ENCODE results near the gene ZC3H18. TPM values are rescaled to one million over a fixed set of nuclear protein-coding genes. Genes with fewer than 3 reads are reported as not detected.

The ZC3H18 gene
- total RNA-seq, 1 donor from 2014 or later: 50.2 TPM

DNA sequence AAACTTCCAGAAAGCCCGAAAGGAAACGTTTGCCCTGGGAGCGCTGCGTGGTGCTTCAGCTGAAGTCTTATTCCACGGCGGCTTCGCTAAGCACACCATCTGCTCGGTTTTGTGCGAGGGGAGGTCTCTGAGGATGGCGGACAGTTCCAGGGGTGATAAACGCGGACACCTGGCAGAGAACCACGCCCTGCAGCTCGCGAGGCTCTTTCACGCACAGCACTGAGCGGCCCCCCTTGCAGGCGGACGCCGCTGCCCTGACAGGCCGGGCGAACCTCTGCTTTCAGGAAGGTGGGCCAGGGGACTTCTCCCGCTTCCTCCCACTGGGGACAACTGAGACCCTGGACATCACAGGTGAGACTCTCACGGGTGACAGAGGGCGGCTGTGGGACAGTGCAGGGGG lies 89.0 kb downstream of the ZC3H18 start:
- Mint-ChIP-seq H3K36me3 (ENCODE audit: unreplicated experiment) (peaks cover 5% of the 10 kb centered on the region), H3K4me3 (ENCODE audit: unreplicated experiment) (no peak overlapping the region), H3K27me3 (ENCODE audit: unreplicated experiment) (no peaks in the 10 kb centered on the region), H3K27ac (ENCODE audit: unreplicated experiment) (no peak overlapping the region), H3K4me1 (ENCODE audit: unreplicated experiment) (peaks cover 16% of the 10 kb centered on the region), H3K9me3 (ENCODE audit: unreplicated experiment) (no peaks in the 10 kb centered on the region)
- no peak for DNase-seq (ENCODE audit: extremely low spot score, unreplicated experiment)
- TF ChIP-seq, protein P1, sequence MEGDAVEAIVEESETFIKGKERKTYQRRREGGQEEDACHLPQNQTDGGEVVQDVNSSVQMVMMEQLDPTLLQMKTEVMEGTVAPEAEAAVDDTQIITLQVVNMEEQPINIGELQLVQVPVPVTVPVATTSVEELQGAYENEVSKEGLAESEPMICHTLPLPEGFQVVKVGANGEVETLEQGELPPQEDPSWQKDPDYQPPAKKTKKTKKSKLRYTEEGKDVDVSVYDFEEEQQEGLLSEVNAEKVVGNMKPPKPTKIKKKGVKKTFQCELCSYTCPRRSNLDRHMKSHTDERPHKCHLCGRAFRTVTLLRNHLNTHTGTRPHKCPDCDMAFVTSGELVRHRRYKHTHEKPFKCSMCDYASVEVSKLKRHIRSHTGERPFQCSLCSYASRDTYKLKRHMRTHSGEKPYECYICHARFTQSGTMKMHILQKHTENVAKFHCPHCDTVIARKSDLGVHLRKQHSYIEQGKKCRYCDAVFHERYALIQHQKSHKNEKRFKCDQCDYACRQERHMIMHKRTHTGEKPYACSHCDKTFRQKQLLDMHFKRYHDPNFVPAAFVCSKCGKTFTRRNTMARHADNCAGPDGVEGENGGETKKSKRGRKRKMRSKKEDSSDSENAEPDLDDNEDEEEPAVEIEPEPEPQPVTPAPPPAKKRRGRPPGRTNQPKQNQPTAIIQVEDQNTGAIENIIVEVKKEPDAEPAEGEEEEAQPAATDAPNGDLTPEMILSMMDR (IDR thresholded peaks at IDR 0.05): no peak

DNA sequence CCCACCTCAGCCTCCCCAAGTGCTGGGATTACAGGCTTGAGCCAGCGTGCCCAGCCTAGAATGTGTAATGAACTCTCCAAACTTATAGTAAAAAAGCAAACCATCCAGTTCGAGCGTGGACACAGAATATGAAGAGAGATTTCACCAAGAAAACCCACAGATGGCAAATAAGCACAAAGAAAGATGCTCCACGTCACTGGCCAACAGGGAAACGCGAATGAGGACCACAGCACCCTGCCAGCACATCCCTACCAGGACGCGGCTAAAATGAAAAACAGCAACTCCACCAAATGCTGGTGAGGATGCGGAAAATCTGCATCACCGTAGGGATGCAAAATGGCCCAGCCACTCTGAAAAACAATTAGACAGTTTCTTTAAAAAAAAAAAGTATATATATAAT lies 91.3 kb downstream of the ZC3H18 start:
- Mint-ChIP-seq H3K4me3 (ENCODE audit: unreplicated experiment) (peak overlapping the region; percentile 5), H3K9me3 (ENCODE audit: unreplicated experiment) (no peaks in the 10 kb centered on the region), H3K27me3 (ENCODE audit: unreplicated experiment) (no peaks in the 10 kb centered on the region), H3K36me3 (ENCODE audit: unreplicated experiment) (no peaks in the 10 kb centered on the region), H3K27ac (ENCODE audit: unreplicated experiment) (no peak overlapping the region), H3K4me1 (ENCODE audit: unreplicated experiment) (peaks cover 16% of the 10 kb centered on the region)
- TF ChIP-seq, protein P1 (IDR thresholded peaks at IDR 0.05): no peak
- DNase-seq (ENCODE audit: extremely low spot score, unreplicated experiment): no peak

DNA sequence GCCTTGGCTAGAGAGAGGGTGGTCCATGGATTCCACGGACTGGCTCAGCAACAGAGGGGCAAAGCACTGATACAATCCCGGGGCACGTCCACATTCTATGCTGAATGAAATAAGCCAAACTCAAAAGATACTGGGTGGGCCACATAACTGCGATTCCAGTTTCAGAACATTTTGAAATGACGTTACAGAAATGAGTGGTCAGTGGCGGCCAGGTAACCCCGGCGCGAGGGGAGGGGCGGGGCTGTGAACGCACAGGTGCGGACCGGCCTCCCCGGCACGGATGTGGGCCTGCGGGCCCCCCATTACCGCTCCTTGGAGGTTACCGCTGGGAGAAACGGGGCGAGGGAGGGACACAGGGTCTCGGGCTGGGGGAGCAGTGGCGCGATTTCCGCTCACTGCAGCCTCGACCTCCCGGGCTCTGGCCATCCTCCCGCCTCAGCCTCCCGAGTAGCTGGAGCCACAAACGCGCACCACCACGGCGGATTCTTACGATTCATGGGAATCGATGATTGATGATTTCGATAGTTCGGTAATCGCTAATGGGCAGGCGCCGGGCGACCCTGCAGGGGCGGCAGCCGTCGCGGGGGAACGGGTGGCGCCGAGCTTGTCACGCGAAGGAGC lies 92.1 kb downstream of the ZC3H18 start:
- Mint-ChIP-seq H3K27ac (ENCODE audit: unreplicated experiment) (peak overlapping the region; percentile 81), H3K27me3 (ENCODE audit: unreplicated experiment) (no peaks in the 10 kb centered on the region), H3K4me3 (ENCODE audit: unreplicated experiment) (peak overlapping the region; percentile 86), H3K9me3 (ENCODE audit: unreplicated experiment) (no peaks in the 10 kb centered on the region), H3K4me1 (ENCODE audit: unreplicated experiment) (peaks cover 16% of the 10 kb centered on the region), H3K36me3 (ENCODE audit: unreplicated experiment) (no peaks in the 10 kb centered on the region)
- TF ChIP-seq, protein P1 (IDR thresholded peaks at IDR 0.05): no peak
- DNase-seq (ENCODE audit: extremely low spot score, unreplicated experiment): no peak

DNA sequence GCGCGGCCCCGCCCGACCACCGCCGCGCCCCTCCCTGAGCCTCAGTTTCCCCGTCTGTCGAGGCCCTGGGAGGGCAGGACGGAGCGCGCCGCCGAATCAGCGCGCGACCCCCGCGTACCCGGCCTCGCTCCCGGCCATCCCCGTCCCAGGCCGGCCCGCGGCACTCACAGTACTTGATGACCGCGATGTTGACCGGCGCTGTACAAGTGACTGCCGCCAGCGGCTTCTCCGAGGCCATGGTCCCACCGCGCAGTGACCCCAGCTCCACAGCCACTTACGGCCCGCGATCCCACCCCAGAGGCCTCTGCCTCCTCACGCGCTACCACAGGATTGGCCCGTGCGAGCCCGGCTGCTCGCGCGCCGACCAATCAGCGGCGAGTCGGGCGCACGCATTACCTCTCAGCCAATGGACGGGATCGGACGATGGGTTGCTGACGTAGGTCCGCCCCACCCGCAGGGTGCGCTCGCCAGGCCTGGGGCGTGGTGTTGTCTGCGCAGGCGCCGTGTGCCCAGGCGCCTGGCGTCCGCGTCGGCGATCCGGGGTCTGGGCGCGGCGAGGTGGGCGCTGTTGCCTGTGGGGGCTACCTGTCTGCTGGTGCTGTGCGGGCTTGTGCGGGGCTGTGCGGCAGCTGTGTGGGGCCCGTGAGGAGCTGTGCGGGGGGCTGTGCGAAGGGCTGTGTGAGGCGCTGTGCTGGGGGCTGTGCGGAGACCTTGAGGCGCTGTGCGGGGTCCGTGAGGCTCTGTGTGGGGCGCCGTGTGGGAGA lies 92.8 kb downstream of the ZC3H18 start, which contains the start of gene MVD:
Gene MVD, minus strand, starts transcription at position 249 of the 764 bp plus-strand sequence. Its CDS starts 11 bp downstream, at position 238.
- DNase-seq (ENCODE audit: extremely low spot score, unreplicated experiment): peak; percentile 99
- Mint-ChIP-seq H3K36me3 (ENCODE audit: unreplicated experiment) (no peaks in the 10 kb centered on the region), H3K27me3 (ENCODE audit: unreplicated experiment) (no peaks in the 10 kb centered on the region), H3K9me3 (ENCODE audit: unreplicated experiment) (no peaks in the 10 kb centered on the region), H3K4me1 (ENCODE audit: unreplicated experiment) (peaks cover 16% of the 10 kb centered on the region), H3K27ac (ENCODE audit: unreplicated experiment) (peak within 1 kb of the TSS; percentile 90), H3K4me3 (ENCODE audit: unreplicated experiment) (peak within 1 kb of the TSS; percentile 86)
- TF ChIP-seq, protein P1 (IDR thresholded peaks at IDR 0.05): no peak

DNA sequence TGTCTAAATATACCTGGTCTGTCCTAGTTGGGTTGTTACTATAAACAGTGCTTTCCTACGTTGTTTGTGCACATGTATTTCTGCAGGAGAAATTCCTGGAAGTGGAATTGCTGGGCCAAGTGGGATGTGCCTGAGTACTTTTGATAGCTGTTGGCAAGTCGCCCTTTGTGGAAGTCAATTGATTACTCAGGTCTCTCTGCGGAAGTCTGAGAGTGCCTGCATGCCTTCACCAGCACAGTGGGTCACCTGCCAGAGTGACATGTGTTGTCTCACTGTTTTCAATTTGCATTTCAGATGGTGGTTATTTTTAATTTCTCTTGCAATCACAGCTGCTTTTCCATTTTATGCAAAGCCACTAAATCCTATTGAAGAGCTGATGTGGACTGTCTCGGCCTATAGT lies 94.9 kb downstream of the ZC3H18 start:
- H3K4me3 Mint-ChIP-seq (ENCODE audit: unreplicated experiment): peak overlapping the region; percentile 15
- DNase-seq (ENCODE audit: extremely low spot score, unreplicated experiment): no peak

More for the DNA sequence above, 94.9 kb downstream of the ZC3H18 start:
- Mint-ChIP-seq H3K9me3 (ENCODE audit: unreplicated experiment) (no peaks in the 10 kb centered on the region), H3K27ac (ENCODE audit: unreplicated experiment) (no peak overlapping the region), H3K4me1 (ENCODE audit: unreplicated experiment) (peaks cover 18% of the 10 kb centered on the region), H3K36me3 (ENCODE audit: unreplicated experiment) (no peaks in the 10 kb centered on the region), H3K27me3 (ENCODE audit: unreplicated experiment) (no peaks in the 10 kb centered on the region)
- TF ChIP-seq, protein P1 (IDR thresholded peaks at IDR 0.05): no peak

Measured in osteocyte (in vitro differentiated cells).